Upper lobe of right lung (tissue), 1 donor: ENCODE measurements around the gene NACA. TPM values are rescaled to one million over a fixed set of nuclear protein-coding genes. Genes with fewer than 3 reads are reported as not detected.
"Not testable (repeated sequence)": the region's sequence is repeated elsewhere in the genome, so short reads cannot be mapped to it uniquely, and the experiment has no call there.

Experiments used
- ATAC-seq: fragments of 200-7000 bp; cut with Tn5 transposase; one replicate; pipeline ENCODE4 v1.9.1; 2020; ENCODE audit warnings: mild to moderate bottlenecking, moderate library complexity
- DNase-seq: peaks from one replicate; pipeline ENCODE4 v3.0.0-alpha.2; 2020
- H3K27ac ChIP-seq: fragments of 200-600 bp; one replicate; pipeline ENCODE4 v1.8.0; 2022
- H3K27me3 ChIP-seq: fragments of 200-600 bp; one replicate; pipeline ENCODE4 v1.8.0; 2022; ENCODE audit warnings: mild to moderate bottlenecking
- H3K36me3 ChIP-seq: fragments of 200-600 bp; one replicate; pipeline ENCODE4 v1.8.0; 2022
- H3K4me1 ChIP-seq: fragments of 200-600 bp; one replicate; pipeline ENCODE4 v1.8.0; 2022
- H3K4me3 ChIP-seq: fragments of 200-600 bp; one replicate; pipeline ENCODE4 v1.8.0; 2022; ENCODE audit warnings: mild to moderate bottlenecking
- H3K9me3 ChIP-seq: fragments of 200-600 bp; one replicate; pipeline ENCODE4 v1.8.0; 2022
- CTCF ChIP-seq: fragments of 200-600 bp; IDR thresholded peaks from one replicate; pipeline ENCODE4 v1.8.0; 2022; ENCODE audit warnings: antibody characterized with exemption
- intact Hi-C: fragments of 100-400 bp; cut with DNase I; formaldehyde crosslinking; loops from one replicate; pipeline ENCODE4 v1.11.0; 2022
- total RNA-seq: library from RNA; stranded (reverse); fragmentation: NEBNext Ultra II Directional; extraction: Animal tissue kit (Norgen Biotek cat#: 25700); gene quantifications from one replicate; pipeline ENCODE4 v1.2.1, GENCODE V29; 2021
- donor health status: DM: no; HTN: yes; CAD: no; lungs with severe emphysema.

NACA gene
- total RNA-seq, 1 donor from 2014 or later: 665 TPM

DNA sequence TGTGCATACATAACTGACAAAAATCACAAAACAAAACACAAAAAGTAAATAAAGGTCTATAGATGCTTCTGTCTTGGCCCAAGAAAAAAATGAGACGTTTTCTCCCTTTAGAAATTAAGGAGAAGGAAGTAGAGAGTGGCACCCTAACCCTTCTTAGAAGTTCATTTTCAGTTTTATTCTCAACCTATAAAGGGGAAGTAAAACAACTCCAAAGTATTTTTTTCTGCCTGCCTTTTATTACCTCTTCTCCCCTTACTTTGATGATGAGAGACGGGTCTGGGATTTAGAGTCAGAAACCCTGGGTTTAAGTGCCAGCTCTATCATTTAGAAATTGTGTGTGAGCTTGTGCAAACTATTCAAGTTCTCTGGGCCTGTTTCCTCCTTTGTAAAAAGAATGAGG lies 24.3 kb upstream of the NACA start:
- H3K27ac ChIP-seq: no peak overlapping the region
- DNase-seq (no peak), ATAC-seq (no peak)
- no peak overlapping the region for H3K4me3 ChIP-seq
- H3K27me3 ChIP-seq: no peaks in the 10 kb centered on the region
- TF ChIP-seq CTCF: no peak
- peaks cover 27% of the 10 kb centered on the region for H3K36me3 ChIP-seq
- H3K9me3 ChIP-seq: no peaks in the 10 kb centered on the region
- peaks cover 17% of the 10 kb centered on the region for H3K4me1 ChIP-seq
- intact Hi-C loops: no loop called here

DNA sequence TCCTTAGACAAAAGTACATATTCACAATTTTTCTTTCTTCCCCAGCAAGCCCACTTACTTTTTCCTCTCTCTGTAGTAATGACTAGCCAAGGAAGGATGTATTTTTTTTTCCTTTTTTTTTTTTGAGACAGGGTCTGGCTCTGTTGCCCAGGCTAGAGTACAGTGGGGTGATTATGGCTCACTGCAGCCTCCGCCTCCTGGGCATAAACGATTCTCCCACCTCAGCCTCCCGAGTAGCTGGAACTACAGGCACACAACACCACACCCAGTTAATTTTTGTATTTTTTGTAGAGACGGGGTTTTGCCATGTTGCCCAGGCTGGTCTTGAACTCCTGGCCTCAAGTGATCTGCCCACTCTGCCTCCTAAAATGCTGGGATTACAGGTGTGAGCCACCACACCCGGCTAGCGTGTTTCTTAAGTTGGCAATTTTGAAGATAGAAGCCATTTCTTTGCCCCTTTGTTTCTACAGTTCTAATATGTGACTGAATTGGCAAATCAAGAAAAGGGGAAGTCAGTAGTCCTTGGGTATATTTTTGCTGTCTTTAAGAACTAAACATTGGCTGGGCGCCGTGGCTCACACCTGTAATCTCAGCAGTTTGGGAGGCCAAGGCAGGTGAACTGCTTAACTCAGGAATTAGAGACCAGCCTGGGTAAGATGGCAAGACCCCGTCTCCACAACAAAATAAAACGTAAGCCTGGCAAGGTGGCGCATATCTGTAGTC lies 3.2 kb upstream of the NACA start:
- ATAC-seq: no peak
- Histone ChIP-seq H3K4me1 (peaks cover 6% of the 10 kb centered on the region), H3K9me3 (no peaks in the 10 kb centered on the region), H3K36me3 (peaks cover 19% of the 10 kb centered on the region), H3K4me3 (no peak overlapping the region), H3K27me3 (no peaks in the 10 kb centered on the region), H3K27ac (no peak overlapping the region)
- intact Hi-C loops: no loop called here
- no peak for TF ChIP-seq CTCF
- DNase-seq: peak; percentile 9

- H3K27ac ChIP-seq: peak overlapping the region; percentile 93
- intact Hi-C loops: not testable (repeated sequence)
Measured at GRCh38 chr12:56726196-56726675, 1.1 kb upstream of the NACA start.

DNA sequence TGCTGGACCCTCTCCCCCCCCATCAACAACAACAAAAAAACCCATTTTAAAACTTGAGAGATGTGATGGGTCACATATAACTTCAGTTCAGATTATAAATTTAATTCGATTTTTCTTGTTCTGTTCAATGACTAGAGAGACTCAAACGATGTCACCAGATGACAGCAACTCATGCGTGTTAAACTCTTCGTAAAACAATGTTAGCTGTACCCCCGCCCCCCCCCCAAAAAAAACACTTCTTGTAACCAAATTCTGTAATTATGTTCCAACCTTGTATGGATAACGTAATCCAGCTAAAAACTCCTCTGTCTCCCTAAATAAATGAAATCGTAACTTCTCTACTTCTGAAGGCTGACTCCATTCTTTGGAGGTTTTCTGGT lies 614 bp upstream of the NACA start:
- ATAC-seq (no peak), DNase-seq (no peak)
- H3K27me3 ChIP-seq: no peaks in the 10 kb centered on the region
- intact Hi-C loops: no loop called here
- peak overlapping the region; percentile 85 for H3K4me3 ChIP-seq
- TF ChIP-seq CTCF: no peak
- peak overlapping the region; percentile 93 for H3K27ac ChIP-seq
- peaks cover 32% of the 10 kb centered on the region for H3K4me1 ChIP-seq
- H3K9me3 ChIP-seq: no peaks in the 10 kb centered on the region
- peaks cover 11% of the 10 kb centered on the region for H3K36me3 ChIP-seq

More at GRCh38 chr12:56726196-56726675, 1.1 kb upstream of the NACA start:
- not testable (repeated sequence) for ATAC-seq, H3K9me3 ChIP-seq, H3K27me3 ChIP-seq
- Histone ChIP-seq H3K4me1 (peaks cover 26% of the 10 kb centered on the region), H3K4me3 (peak overlapping the region; percentile 85), H3K36me3 (peaks cover 11% of the 10 kb centered on the region)
- DNase-seq: peak; percentile 39

DNA sequence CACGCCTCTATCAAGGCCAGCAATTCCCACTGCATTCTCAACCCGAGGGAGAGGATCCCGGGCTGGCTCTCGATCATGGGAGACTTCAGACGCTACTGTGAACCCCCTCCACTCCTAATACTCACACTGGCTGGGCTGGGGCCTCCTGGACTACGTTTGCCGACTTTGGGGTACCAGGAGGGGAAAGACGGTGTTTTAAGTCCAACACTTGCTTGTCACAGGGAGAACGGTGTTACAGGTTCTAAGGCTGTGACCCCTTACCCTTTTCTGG lies 463 bp downstream of the NACA start:
- Histone ChIP-seq H3K27ac (peak overlapping the region; percentile 93), H3K36me3 (peaks cover 21% of the 10 kb centered on the region), H3K27me3 (no peaks in the 10 kb centered on the region), H3K4me1 (peaks cover 42% of the 10 kb centered on the region), H3K9me3 (no peaks in the 10 kb centered on the region), H3K4me3 (peak overlapping the region; percentile 85)
- intact Hi-C loops: no loop called here
- DNase-seq: no peak
- TF ChIP-seq CTCF: no peak
- peak; percentile 1 for ATAC-seq

- ATAC-seq (peak; percentile 1), DNase-seq (peak; percentile 51)
- intact Hi-C loops: no loop called here
- TF ChIP-seq CTCF: no peak
- Histone ChIP-seq H3K4me3 (peak overlapping the region; percentile 85), H3K27me3 (no peaks in the 10 kb centered on the region), H3K4me1 (peaks cover 48% of the 10 kb centered on the region), H3K36me3 (peaks cover 27% of the 10 kb centered on the region), H3K9me3 (no peaks in the 10 kb centered on the region), H3K27ac (peak overlapping the region; percentile 93)
Measured at GRCh38 chr12:56723889-56724700, 1.0 kb downstream of the NACA start.
